Tibial artery (tissue), 4 donors: ENCODE measurements around the gene DDX4.

Source experiments
- DNase-seq, 2 donors: peaks; one replicate each; pipeline ENCODE4 v3.0.0-alpha.2; 2019
- H3K27ac ChIP-seq, 2 donors: fragments of 200-600 bp; sonication (generic) in 1 of 2; 1 replicate in 1 of 2; 2 replicates in 1 of 2; pipeline ENCODE4 v1.5.1; 2018 to 2019; ENCODE audit warnings: mild to moderate bottlenecking in 1 of 2
- H3K27me3 ChIP-seq, 2 donors: fragments of 200-600 bp; sonication (generic) in 1 of 2; one replicate each; pipeline versions ENCODE4 v1.5.1 to v1.6.0; 2016 to 2019
- H3K36me3 ChIP-seq, 3 donors: fragments of 200-600 bp; sonication (generic) in 2 of 3; one replicate each; pipeline ENCODE4 v1.5.1; 2016 to 2019; ENCODE audit warnings: mild to moderate bottlenecking in 2 of 3
- H3K4me1 ChIP-seq, 4 donors: fragments of 200-600 bp; sonication (generic) in 2 of 4; 1 replicate in 3 of 4; 2 replicates in 1 of 4; pipeline ENCODE4 v1.5.1; 2016 to 2019
- H3K4me3 ChIP-seq, 2 donors: fragments of 200-600 bp; sonication (generic) in 1 of 2; 1 replicate in 1 of 2; 2 replicates in 1 of 2; pipeline ENCODE4 v1.5.1; 2018 to 2019; ENCODE audit warnings: mild to moderate bottlenecking in 2 of 2
- H3K9me3 ChIP-seq, 3 donors: fragments of 200-600 bp; sonication (generic) in 1 of 3; one replicate each; pipeline ENCODE4 v1.5.1; 2016 to 2019
- CTCF ChIP-seq, 2 experiments: fragments of 200-600 bp in 1 of 2; fragments of 450-650 bp in 1 of 2; IDR thresholded peaks; one replicate each; pipeline ENCODE4 v1.5.1; 2017 to 2019; ENCODE audit warnings: antibody characterized with exemption in 2 of 2, mild to moderate bottlenecking in 1 of 2, moderate library complexity in 1 of 2
- intact Hi-C: fragments of 100-400 bp; cut with DNase I; formaldehyde crosslinking; loops from one replicate; pipeline ENCODE4 v1.15.0; 2023; ENCODE audit warnings: low total_unique reads

Gene DDX4

DNA sequence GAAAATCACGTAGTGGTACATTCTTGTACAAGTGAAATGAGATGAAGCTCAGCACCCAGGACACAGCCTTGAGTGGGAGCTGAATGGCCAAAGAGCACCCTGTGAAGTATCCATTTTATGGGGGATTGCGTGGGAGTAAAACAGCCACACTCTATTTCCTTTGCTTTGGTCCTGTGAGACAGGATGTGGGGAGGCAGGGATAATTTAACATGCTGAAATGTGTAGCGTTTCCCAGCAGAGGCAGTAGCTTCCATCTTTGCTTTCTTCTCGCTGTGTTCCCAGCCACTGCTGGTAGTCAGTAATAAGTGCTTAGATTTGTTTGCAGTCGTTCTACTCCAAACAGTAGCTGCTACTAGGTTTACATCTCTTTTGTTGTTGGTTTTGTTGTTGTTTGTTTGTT lies 117.6 kb downstream of the DDX4 start:
- TF ChIP-seq CTCF (IDR thresholded peaks at IDR 0.05) = no peak
- intact Hi-C loops = no loop called here
- H3K9me3 ChIP-seq = no peaks in the 10 kb centered on the region
- no peaks in the 10 kb centered on the region for H3K36me3 ChIP-seq
- H3K4me3 ChIP-seq = no peak overlapping the region
- no peak for DNase-seq
- H3K27me3 ChIP-seq = no peaks in the 10 kb centered on the region
- H3K4me1 ChIP-seq = peaks cover 0 to 14% (median 0%) of the 10 kb centered on the region in 4 donors
- no peak overlapping the region for H3K27ac ChIP-seq

DNA sequence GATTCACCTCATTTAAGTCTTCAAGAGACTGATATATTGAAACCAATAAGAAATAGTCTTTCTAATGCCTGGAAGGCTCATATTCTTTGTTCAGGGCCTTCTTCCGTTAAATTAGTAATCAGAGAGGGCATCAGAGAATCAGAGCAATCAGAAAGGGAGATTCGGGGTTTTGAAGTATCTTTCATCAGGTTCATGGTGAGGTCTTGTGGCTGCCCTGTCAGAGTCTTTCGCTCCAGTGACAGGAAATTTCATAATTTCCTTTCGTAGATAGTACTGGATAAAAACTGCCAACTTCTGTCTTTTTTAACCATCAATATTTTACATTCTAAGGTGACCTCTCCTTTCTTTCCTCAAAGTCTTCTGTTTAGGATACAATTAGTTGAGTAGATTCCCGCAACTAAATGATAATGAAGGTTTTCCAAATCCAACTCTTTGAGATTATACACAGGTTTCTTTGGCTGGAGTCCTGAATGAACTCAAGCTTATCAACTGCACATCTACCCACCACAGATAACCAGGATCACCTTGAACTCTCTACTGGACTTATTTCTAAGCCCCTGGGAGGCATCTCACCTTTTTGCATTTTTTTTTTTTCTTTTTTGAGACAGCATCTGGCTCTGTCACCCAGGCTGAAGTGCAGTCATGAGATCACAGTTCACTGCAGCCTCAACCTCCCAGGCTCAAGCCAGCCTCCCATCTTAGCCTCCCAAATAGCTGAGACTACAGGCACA lies 118.8 kb downstream of the DDX4 start:
- Histone ChIP-seq H3K36me3 (no peaks in the 10 kb centered on the region), H3K27me3 (no peaks in the 10 kb centered on the region), H3K4me3 (no peak overlapping the region), H3K9me3 (peaks cover 0 to 3% (median 0%) of the 10 kb centered on the region in 3 donors), H3K27ac (no peak overlapping the region), H3K4me1 (peaks cover 0 to 6% (median 0%) of the 10 kb centered on the region in 4 donors)
- intact Hi-C loops = no loop called here
- DNase-seq = no peak
- TF ChIP-seq CTCF (IDR thresholded peaks at IDR 0.05) = no peak

DNA sequence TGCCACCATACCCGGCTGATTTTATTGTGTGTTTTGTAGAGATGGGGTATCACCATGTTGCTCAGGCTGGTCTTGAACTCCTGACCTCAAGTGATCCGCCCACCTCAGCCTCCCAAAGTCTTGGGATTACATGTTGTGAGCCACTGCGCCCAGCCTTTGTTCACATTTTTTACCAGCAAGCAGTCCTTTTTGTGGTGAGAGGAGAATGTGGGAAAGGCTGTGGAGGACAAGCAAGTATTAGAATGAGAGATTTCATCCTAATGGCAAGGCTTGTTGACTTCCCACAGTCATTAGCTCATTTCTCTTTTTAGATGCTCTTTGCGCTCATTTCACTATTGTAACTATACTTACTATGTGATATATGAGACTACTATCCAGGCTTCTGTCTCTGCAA lies 119.4 kb downstream of the DDX4 start:
- no peak for DNase-seq
- H3K36me3 ChIP-seq = no peaks in the 10 kb centered on the region
- no peaks in the 10 kb centered on the region for H3K27me3 ChIP-seq
- H3K4me3 ChIP-seq = no peak overlapping the region
- intact Hi-C loops = no loop called here
- H3K4me1 ChIP-seq = peaks cover 0 to 6% (median 0%) of the 10 kb centered on the region in 4 donors
- H3K9me3 ChIP-seq = peaks cover 0 to 3% (median 0%) of the 10 kb centered on the region in 3 donors
- H3K27ac ChIP-seq = no peak overlapping the region
- TF ChIP-seq CTCF (IDR thresholded peaks at IDR 0.05) = no peak

DNA sequence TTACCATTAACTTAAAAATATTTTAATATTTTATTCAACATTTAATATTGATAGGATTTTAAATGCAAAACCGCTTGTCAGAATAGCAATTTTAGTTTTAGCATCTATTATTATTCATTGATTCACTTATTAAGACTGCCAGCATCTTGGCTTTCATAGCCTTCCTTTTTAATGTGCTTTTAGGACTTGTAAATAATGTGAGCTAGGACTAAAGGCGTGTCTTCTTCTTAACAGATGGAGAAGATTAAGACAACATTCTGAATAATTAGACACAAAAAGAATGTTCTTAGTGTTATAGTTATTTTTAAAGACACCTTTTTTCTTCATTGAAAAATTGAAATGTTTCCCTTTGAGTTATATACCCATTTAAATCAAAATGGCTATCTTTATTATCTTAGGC lies 120.2 kb downstream of the DDX4 start:
- no peaks in the 10 kb centered on the region for H3K27me3 ChIP-seq
- no peak for DNase-seq
- H3K4me3 ChIP-seq = no peak overlapping the region
- peaks cover 0 to 3% (median 0%) of the 10 kb centered on the region in 3 donors for H3K9me3 ChIP-seq
- no peak for TF ChIP-seq CTCF (IDR thresholded peaks at IDR 0.05)
- intact Hi-C loops = no loop called here
- H3K27ac ChIP-seq = no peak overlapping the region
- H3K36me3 ChIP-seq = no peaks in the 10 kb centered on the region
- peaks cover 0 to 6% (median 0%) of the 10 kb centered on the region in 4 donors for H3K4me1 ChIP-seq

GRCh38 chr5:55860288-55860687 lies 122.4 kb downstream of the DDX4 start:
- no peaks in the 10 kb centered on the region for H3K36me3 ChIP-seq
- peaks cover 0 to 3% (median 0%) of the 10 kb centered on the region in 3 donors for H3K9me3 ChIP-seq
- no peaks in the 10 kb centered on the region for H3K4me1 ChIP-seq
- no peak overlapping the region for H3K4me3 ChIP-seq
- intact Hi-C loops = no loop called here
- no peaks in the 10 kb centered on the region for H3K27me3 ChIP-seq
- no peak for TF ChIP-seq CTCF (IDR thresholded peaks at IDR 0.05)
- H3K27ac ChIP-seq = no peak overlapping the region
- DNase-seq = no peak
